ENCODE data around the gene SP2. TPM values are rescaled to one million over a fixed set of nuclear protein-coding genes. Genes with fewer than 3 reads are reported as not detected.

Gene SP2
- total RNA-seq, 4 donors from 2014 or later = 5.1 to 12.6 (median 8.1) TPM

GRCh38 chr17:47883589-47884426 lies 12.2 kb upstream of the SP2 start:
- no peak overlapping the region for H3K4me3 ChIP-seq (ENCODE audit: low read depth, poor library complexity, severe bottlenecking)
- WGBS, 2 donors = 32 to 59% methylated on average over 9 of the region's 9 CpGs
- TF ChIP-seq CTCF (IDR thresholded peaks at IDR 0.05) = no peak
- TF ChIP-seq POLR2A (IDR thresholded peaks at IDR 0.05) = no peak
- no peak for DNase-seq (ENCODE audit: low spot score in 2 of 2)
- intact Hi-C loops (cut with DNase I; ENCODE audit: low total_unique reads) = no loop called here

- WGBS, 2 donors = 20 to 39% methylated on average over 5 of the region's 5 CpGs
- no peak for DNase-seq (ENCODE audit: low spot score in 2 of 2)
- TF ChIP-seq CTCF (IDR thresholded peaks at IDR 0.05) (no peak), POLR2A (IDR thresholded peaks at IDR 0.05) (no peak)
- no peak overlapping the region for H3K4me3 ChIP-seq (ENCODE audit: low read depth, poor library complexity, severe bottlenecking)
- intact Hi-C loops (cut with DNase I; ENCODE audit: low total_unique reads) = no loop called here
Measured at GRCh38 chr17:47884427-47884740, 11.7 kb upstream of the SP2 start.

GRCh38 chr17:47884905-47885730 lies 10.9 kb upstream of the SP2 start:
- intact Hi-C loops (cut with DNase I; ENCODE audit: low total_unique reads) = no loop called here
- DNase-seq (ENCODE audit: low spot score in 2 of 2) = no peak

GRCh38 chr17:47888293-47888692 lies 7.7 kb upstream of the SP2 start:
- no peak overlapping the region for H3K4me3 ChIP-seq (ENCODE audit: low read depth, poor library complexity, severe bottlenecking)
- WGBS, 2 donors = 65 to 81% methylated on average over 6 of the region's 6 CpGs
- intact Hi-C loops (cut with DNase I; ENCODE audit: low total_unique reads) = loop anchor here (2.0 kb wide), 1 partner anchor 47 kb away; the partner anchor contains the start of gene SCRN2
- no peak for TF ChIP-seq POLR2A (IDR thresholded peaks at IDR 0.05)
- no peak for TF ChIP-seq CTCF (IDR thresholded peaks at IDR 0.05)
- DNase-seq (ENCODE audit: low spot score in 2 of 2) = no peak

More at GRCh38 chr17:47884905-47885730, 10.9 kb upstream of the SP2 start:
- H3K4me3 ChIP-seq (ENCODE audit: low read depth, poor library complexity, severe bottlenecking) = no peak overlapping the region
- WGBS, 2 donors = 35 to 41% methylated on average over 11 of the region's 11 CpGs
- no peak for TF ChIP-seq CTCF (IDR thresholded peaks at IDR 0.05)
- TF ChIP-seq POLR2A (IDR thresholded peaks at IDR 0.05) = no peak

- H3K4me3 ChIP-seq (ENCODE audit: low read depth, poor library complexity, severe bottlenecking) = no peak overlapping the region
- peak; percentile 84 to 98 for DNase-seq (ENCODE audit: low spot score in 2 of 2)
- WGBS, 2 donors = 39 to 40% methylated on average over 11 of the region's 11 CpGs
- TF ChIP-seq POLR2A (IDR thresholded peaks at IDR 0.05) = no peak
- TF ChIP-seq CTCF (IDR thresholded peaks at IDR 0.05) = peak in 1 of 3 donors; percentile 70
- intact Hi-C loops (cut with DNase I; ENCODE audit: low total_unique reads) = loop anchor here (2.0 kb wide), 1 partner anchor 49 kb away; the partner anchor contains the start of gene SCRN2
Measured at GRCh38 chr17:47889734-47890529, 6.1 kb upstream of the SP2 start.
